ENCODE data around the gene SBNO2.

The SBNO2 gene

DNA sequence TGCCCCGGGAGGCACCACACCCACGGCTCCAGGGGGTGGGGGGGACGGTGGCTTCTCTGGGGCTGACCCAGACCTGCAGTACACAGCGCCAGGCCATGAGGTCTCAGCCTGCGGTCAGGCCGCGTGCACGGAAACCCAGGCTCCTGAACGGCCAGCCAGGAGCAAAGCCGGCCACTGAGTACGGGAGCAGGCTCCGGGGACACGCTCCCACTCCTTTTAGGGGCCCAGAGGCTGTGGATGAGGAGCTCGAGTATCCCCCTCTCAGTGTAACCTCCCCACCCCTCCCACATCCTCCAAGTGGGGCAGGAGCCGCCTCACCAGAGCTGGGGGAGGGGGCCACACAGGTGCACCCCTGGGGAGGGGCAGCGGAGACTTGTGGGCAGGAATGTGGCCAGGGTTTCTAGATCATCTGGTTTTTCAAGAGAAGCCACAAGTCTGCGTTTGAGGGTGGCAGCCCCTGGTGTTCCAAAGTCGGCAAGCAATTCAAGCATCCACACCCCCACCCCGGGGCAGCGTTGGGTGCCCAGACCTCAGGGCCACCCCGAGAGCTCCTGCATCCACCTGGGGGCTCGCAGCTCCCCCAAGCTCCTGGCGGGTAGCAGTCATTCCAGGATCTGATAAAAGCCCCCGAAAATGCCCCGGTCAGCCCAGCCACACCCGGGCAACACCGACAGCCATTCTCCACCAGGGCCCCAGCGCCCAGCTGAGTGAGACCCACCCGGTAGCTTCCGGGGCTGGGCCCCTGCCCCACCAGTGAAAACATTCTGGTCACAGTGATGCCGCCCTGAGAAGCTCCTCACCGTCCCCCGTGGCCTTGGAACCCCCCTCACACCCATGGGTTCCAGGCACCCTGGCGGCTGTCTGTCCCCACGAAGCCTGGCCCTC lies 6.1 kb downstream of the SBNO2 start:
- no peak for DNase-seq

GRCh38 chr19:1166872-1167573 lies 7.0 kb downstream of the SBNO2 start:
- no peak for DNase-seq

GRCh38 chr19:1164684-1165531 lies 9.2 kb downstream of the SBNO2 start:
- no peak for DNase-seq

DNA sequence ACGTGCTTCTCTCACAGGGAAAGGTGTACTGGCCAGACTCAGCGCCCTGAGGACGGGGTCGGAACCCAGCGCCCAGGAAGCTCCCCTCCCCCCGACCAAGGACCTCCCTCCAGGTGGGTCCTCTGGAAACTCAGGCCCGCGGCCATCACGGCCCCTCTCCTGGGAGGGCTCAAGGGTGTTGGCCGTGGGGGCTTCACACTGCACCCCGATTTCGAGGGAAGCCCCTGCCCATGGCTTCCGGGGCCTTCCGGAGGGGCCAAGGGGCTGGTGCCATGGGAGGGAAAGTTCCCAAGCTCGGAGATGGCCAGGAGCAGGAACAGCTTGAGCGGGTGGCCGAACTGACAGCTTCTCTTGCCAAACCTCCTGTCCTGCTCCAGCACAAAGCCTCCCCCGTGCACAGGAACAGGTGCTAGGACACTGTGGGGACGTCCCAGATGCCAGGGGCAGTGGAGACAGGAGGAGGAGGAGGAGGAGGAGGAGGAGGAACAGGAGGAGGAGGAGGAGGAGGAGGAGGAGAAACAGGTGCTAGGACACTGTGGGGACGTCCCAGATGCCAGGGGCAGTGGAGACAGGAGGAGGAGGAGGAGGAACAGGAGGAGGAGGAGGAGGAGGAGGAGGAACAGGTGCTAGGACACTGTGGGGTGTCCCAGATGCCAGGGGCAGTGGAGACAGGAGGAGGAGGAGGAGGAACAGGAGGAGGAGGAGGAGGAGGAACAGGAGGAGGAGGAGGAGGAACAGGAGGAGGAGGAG lies 10.0 kb downstream of the SBNO2 start:
- DNase-seq = no peak

GRCh38 chr19:1163283-1163933 lies 10.7 kb downstream of the SBNO2 start:
- DNase-seq = no peak

- no peak for DNase-seq
These were observed 11.4 kb downstream of the SBNO2 start for GRCh38 chr19:1162404-1163282.

- DNase-seq = no peak
These were observed 12.4 kb downstream of the SBNO2 start for GRCh38 chr19:1161716-1162115.

- no peak for DNase-seq
These were observed 14.0 kb downstream of the SBNO2 start for GRCh38 chr19:1159864-1160595.

DNA sequence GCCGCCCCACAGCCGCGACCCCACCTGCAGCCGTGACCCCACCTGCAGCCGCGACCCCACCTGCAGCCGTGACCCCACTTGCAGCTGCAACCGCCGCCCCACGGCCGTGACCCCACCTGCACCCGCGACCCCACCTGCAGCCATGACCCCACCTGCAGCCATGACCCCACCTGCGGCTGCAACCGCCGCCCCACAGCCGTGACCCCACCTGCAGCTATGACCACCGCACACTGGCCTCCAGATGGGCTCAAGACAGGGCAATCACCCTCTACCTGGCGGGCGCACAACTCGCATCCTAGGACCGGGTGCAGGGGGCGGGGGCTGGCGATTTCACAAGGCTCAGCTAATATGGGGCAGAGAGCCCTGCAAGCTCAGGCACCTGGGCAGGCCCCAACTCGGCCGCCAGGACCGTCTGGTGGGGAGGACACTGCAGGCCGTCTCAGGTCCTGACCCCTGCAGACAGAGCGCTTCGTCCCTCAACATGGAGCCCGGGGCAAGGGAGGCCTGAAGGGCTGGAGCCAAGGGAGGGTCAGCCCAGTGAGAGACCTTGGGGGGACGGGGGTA lies 15.1 kb downstream of the SBNO2 start:
- no peak for DNase-seq

DNA sequence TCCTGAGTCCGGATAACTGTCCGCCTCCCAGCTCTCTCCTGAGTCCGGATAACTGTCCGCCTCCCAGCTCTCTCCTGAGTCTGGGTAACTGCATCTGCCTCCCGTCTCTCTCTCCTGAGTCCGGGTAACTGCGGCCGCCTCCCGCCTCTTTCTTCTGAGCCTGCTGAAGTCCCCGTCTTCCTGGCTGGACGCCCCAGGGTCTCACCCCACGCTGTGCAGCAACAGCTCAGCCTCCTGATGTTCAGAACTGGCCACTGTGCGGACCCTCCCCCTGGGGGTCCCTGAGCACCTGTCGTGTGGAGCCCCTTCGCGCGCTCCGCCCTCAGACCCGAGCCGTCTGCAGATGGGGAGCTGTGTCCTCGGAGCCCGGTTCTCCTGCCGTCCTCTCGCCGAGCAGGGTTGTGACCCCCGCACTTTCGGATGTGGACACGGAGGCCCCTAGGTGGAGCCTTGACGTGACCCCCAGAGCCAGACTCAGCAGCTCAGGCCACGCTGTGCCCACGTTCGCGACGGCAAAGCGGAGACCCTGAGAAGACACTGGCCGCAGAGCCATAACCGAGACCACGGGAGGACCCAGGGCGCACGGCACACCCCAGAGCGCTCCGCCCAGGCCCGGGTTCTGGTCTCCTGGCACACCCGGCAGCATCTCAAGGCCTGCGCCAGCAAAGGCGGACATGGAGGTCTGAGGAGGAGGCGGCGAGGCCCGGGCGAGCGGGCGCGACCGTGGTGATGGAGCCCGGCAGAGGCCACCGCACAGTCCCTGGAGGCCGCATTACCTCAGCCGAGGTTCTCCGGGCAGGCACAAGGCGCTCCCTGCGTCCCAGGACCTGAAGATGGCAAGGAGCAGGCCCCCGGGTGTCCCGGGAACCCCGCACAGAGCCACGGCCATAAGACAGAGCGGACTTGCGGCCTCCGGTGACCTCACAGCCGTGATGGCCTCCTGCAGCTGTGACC lies 15.9 kb downstream of the SBNO2 start:
- DNase-seq = no peak

- DNase-seq = no peak
These were observed 17.0 kb downstream of the SBNO2 start for GRCh38 chr19:1156830-1157615.

- no peak for DNase-seq
These were observed 17.7 kb downstream of the SBNO2 start for GRCh38 chr19:1156305-1156801.

GRCh38 chr19:1155352-1156304 lies 18.4 kb downstream of the SBNO2 start:
- no peak for DNase-seq

GRCh38 chr19:1154731-1155351 lies 19.2 kb downstream of the SBNO2 start:
- DNase-seq = no peak

DNA sequence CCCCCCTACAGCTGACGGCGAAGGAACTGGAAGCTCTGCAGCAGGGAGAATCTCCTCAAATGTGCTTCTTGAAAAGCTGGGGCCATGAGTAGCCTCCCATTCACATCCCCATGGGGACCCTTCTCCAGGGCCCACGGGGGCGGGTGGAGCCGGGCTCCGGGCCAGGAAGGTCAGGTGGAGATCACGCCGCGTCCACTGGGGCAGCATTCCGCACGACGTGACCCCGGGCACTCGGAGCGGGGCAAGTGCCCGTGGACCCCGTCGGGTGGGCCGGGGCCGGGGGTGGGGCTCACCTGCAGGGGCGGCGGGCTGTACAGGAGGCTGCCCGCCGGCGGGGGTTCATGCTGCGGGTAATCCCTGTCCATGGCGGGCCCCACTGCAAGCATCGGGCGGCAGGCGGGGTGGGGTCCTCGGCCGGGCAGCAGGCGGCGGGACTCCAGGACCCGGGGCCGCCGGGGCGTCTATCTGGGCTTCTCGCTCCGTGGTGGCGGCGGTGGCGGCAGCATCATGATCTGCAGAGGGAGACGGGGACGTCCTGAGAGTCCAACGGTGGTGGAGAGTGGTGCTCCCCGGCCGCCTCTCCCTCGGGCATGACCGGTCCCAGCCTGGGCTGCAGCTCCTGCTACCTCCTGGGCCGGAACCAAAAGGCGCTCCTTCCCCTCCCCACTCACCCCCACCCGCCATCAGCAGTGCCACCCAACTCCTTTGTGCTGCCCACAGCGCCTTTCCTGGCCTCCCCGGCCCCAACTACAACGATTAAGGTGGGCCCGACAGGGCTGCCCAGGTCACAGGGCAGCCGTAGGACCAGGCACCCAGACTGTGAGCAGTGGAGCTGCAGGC lies 20.0 kb downstream of the SBNO2 start:
- no peak for DNase-seq

Data from NCI-H446 (cell line).